Progenitor cell of endocrine pancreas (in vitro differentiated cells): ENCODE results near the gene SLC2A6. TPM values are rescaled to one million over a fixed set of nuclear protein-coding genes. Genes with fewer than 3 reads are reported as not detected.

Experiments used
- DNase-seq: peaks from one replicate; pipeline ENCODE4 v3.0.0; 2021; ENCODE audit warnings: low spot score; ENCODE audit not compliant: unreplicated experiment
- H3K27ac Mint-ChIP-seq: 2 replicates; pipeline ENCODE4 v1.8.0; 2021; ENCODE audit warnings: mild to moderate bottlenecking, moderate library complexity, mixed read lengths
- H3K27me3 Mint-ChIP-seq: 2 replicates; pipeline ENCODE4 v1.8.0; 2021; ENCODE audit warnings: mixed read lengths
- H3K36me3 Mint-ChIP-seq: 2 replicates; pipeline ENCODE4 v1.8.0; 2022; ENCODE audit warnings: mixed read lengths; ENCODE audit not compliant: insufficient read depth
- H3K4me1 Mint-ChIP-seq: 2 replicates; pipeline ENCODE4 v1.8.0; 2021; ENCODE audit warnings: low read depth, mixed read lengths
- H3K4me3 Mint-ChIP-seq: 2 replicates; pipeline ENCODE4 v1.8.0; 2021; ENCODE audit warnings: low read depth, mild to moderate bottlenecking, moderate library complexity, mixed read lengths
- H3K9me3 Mint-ChIP-seq: 2 replicates; pipeline ENCODE4 v1.8.0; 2021; ENCODE audit warnings: low read depth, mixed read lengths
- CTCF ChIP-seq: fragments of 200-600 bp; sonication (generic); IDR thresholded peaks from one replicate; pipeline ENCODE4 v1.5.0; 2021; ENCODE audit warnings: antibody characterized with exemption, mild to moderate bottlenecking; ENCODE audit not compliant: unreplicated experiment
- total RNA-seq: library from RNA; stranded (reverse); gene quantifications from 2 replicates; pipeline ENCODE4 v1.2.1, GENCODE V29; 2021

The SLC2A6 gene
- total RNA-seq, 1 donor from 2014 or later: 4.7 TPM

DNA sequence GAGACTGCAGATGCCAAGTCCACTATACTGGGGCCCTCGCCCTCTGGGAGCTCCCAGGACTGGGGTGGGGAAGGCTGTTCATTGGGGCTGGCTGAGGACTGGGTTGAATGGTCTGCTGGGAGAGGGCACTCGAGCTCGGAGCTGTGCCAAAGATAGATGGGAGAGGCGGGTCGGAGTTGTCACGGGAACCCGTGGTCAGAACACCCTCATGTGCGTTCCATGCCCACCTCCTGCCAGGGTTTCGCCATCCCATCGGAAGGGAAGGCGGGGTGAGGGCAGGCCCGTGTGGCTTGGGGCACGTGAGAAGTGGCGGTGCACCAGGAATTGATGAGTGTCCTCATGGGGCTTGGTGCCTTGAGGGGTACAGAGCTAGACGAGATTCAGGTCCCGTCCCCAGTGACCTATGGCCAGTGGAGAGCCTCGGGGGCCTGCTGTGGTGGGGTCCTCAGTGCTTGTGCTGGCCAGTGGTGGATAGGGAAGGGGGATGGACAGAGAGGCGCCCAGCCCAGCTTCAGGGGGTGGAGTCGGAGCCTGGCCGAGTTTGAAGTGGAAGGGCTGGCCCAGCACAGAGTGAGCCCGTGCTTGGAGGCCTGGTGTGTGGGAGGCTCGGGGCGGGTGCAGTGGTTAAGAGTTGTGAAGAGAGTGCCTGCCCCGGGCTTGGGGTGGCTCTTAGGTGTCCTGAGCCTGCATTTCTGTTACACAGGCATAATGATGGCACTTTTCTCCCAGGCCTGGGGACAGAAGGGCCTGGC lies 14.9 kb downstream of the SLC2A6 start:
- peaks cover 12% of the 10 kb centered on the region for H3K4me1 Mint-ChIP-seq
- TF ChIP-seq CTCF: no peak
- H3K27ac Mint-ChIP-seq: no peak overlapping the region

GRCh38 chr9:133463234-133463863 lies 15.6 kb downstream of the SLC2A6 start:
- H3K27me3 Mint-ChIP-seq: no peaks in the 10 kb centered on the region
- no peaks in the 10 kb centered on the region for H3K9me3 Mint-ChIP-seq
- H3K27ac Mint-ChIP-seq: peak overlapping the region; percentile 76
- no peak for DNase-seq
- H3K4me3 Mint-ChIP-seq: no peak overlapping the region
- TF ChIP-seq CTCF: no peak
- peaks cover 12% of the 10 kb centered on the region for H3K4me1 Mint-ChIP-seq
- H3K36me3 Mint-ChIP-seq: peaks cover 1% of the 10 kb centered on the region

More for the DNA sequence above, 14.9 kb downstream of the SLC2A6 start:
- no peak for DNase-seq
- H3K4me3 Mint-ChIP-seq: no peak overlapping the region
- no peaks in the 10 kb centered on the region for H3K9me3 Mint-ChIP-seq
- H3K36me3 Mint-ChIP-seq: peaks cover 1% of the 10 kb centered on the region
- H3K27me3 Mint-ChIP-seq: no peaks in the 10 kb centered on the region

DNA sequence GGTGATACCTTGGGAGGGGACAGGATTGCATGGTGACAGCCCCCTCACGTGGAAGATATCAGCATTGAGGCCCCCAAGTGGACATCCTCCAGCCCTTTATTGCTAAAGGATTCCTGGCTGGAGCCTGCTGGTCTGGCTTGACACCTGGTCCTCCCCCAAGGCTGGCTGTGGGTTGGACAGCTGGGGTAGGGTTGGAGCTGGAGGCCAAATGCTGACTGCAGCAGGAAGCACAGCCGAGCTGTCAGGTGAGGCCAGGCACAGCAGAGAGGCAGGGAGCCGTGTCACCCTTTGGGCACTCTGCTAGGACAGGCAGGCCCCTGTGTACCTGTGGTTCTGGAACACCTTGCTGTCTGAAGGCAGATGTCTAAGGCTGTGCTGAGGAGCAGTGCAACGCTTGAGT lies 16.9 kb downstream of the SLC2A6 start:
- H3K27me3 Mint-ChIP-seq: no peaks in the 10 kb centered on the region
- no peaks in the 10 kb centered on the region for H3K9me3 Mint-ChIP-seq
- peaks cover 1% of the 10 kb centered on the region for H3K36me3 Mint-ChIP-seq
- TF ChIP-seq CTCF: no peak
- no peak overlapping the region for H3K4me3 Mint-ChIP-seq
- DNase-seq: no peak
- H3K4me1 Mint-ChIP-seq: peaks cover 12% of the 10 kb centered on the region
- H3K27ac Mint-ChIP-seq: no peak overlapping the region

DNA sequence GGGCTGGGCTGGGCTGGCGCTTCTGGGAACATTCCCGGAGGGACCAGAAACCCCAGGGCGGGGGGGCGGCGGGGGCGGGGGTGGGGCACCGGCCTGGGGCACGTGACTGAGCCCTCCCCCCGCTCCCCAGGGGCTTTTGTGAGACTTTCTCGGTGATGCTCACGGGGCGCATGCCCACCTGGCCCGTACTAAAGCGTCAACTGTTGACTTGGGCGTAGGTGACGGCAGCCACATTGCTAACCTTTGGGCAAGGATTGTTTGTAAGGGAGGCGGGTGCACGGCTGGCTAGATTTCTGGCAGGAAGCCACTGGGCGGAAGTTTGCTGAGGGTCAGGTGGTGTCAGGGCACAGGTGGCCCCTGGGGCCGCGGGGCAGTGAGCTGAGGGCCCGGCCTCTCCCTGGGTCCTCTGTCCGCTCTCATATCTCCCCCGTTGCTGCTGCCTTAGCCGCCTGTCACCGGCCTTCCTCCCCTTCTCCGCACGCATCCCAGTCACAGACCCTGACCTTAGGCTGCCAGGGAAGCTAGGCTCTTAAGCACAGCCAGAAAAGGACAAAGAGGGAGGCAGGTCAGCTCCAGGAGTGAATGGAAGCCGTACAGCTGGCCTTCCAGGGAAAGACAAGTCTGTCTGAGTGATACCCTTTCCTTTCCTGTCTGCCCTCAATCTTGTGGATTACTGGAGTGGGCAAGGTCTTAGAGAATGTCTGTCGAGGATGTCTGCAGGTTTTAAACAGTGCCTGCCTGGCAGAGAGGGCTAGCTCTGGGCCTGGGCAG lies 18.3 kb downstream of the SLC2A6 start:
- TF ChIP-seq CTCF: no peak
- peak; percentile 45 for DNase-seq
- Mint-ChIP-seq H3K27me3 (no peaks in the 10 kb centered on the region), H3K27ac (peak overlapping the region; percentile 99), H3K36me3 (peaks cover 1% of the 10 kb centered on the region), H3K4me3 (peak overlapping the region; percentile 88), H3K4me1 (peaks cover 12% of the 10 kb centered on the region), H3K9me3 (no peaks in the 10 kb centered on the region)
